ENCODE measurements around the gene PPP6R3. TPM values are rescaled to one million over a fixed set of nuclear protein-coding genes. Genes with fewer than 3 reads are reported as not detected.

The PPP6R3 gene
- total and polyA plus RNA-seq, 2 of the 8 experiments (the other 6 are each of a cell fraction or from before 2014, with no cell fraction given) = 44.6 to 150 TPM

- Histone ChIP-seq H2BK15ac (ENCODE audit: low read length) (no peak overlapping the region), H3K23ac (ENCODE audit: insufficient read length) (no peak overlapping the region), H2BK5ac (ENCODE audit: low read depth, low read length) (peak overlapping the region; percentile 47; the same call in 1 of the 2 replicates), H4K91ac (replicated peaks; ENCODE audit: insufficient read length, low read length) (peak overlapping the region; percentile 45), H3K4me2 (ENCODE audit: insufficient read depth in 1 of 2, low read depth in 2 of 2, low read length in 2 of 2) (no peak overlapping the region), H4K20me1 (replicated peaks in 1 of 2; ENCODE audit: control insufficient read depth in 1 of 2, insufficient read depth in 2 of 2, low read length in 2 of 2) (no peaks in the 10 kb centered on the region), H4K8ac (ENCODE audit: extremely low read depth, insufficient read depth, low read length) (no peak overlapping the region; the same call in 1 of the 2 replicates), H3K79me1 (ENCODE audit: low read depth, low read length) (no peaks in the 10 kb centered on the region), H3K79me2 (ENCODE audit: control insufficient read depth in 1 of 2, insufficient read depth in 2 of 2, low read length in 2 of 2) (no peaks in the 10 kb centered on the region), H3K9me3 (ENCODE audit: insufficient read depth in 2 of 2, low read depth in 1 of 2, low read length in 1 of 2) (peaks cover 0 to 11% of the 10 kb centered on the region in 2 experiments; a peak in 3 of 4 replicates), H3K27ac (ENCODE audit: low read depth, low read length) (no peak overlapping the region), H2BK120ac (replicated peaks; ENCODE audit: low read depth, low read length) (peak overlapping the region; percentile 24), H4K5ac (ENCODE audit: insufficient read length, low read depth, low read length) (no peak overlapping the region), H3K27me3 (replicated peaks in 1 of 4; ENCODE audit: control insufficient read depth in 3 of 4, extremely low read depth in 1 of 4, insufficient read depth in 3 of 4, low read length in 3 of 4) (no peaks in the 10 kb centered on the region), H3K14ac (ENCODE audit: insufficient read length) (peak overlapping the region; percentile 89), H3K4me3 (ENCODE audit: extremely low read depth in 1 of 4, insufficient read depth in 2 of 4, low read depth in 3 of 4, low read length in 4 of 4) (no peak overlapping the region), H3K4ac (replicated peaks; ENCODE audit: insufficient read length, low read depth, low read length) (no peak overlapping the region), H2AK5ac (ENCODE audit: low read depth, low read length) (no peak overlapping the region), H2AFZ (ENCODE audit: low read length) (peak overlapping the region; percentile 36; the same call in 1 of the 2 replicates), H3K23me2 (ENCODE audit: low read depth, low read length) (no peaks in the 10 kb centered on the region), H3K9ac (replicated peaks in 1 of 4; ENCODE audit: extremely low read depth in 1 of 4, low read depth in 3 of 4, low read length in 3 of 4) (no peak overlapping the region), H3K36me3 (ENCODE audit: control insufficient read depth in 2 of 4, insufficient read depth in 4 of 4, low read length in 3 of 4) (no peaks in the 10 kb centered on the region), H2BK12ac (ENCODE audit: low read depth, low read length) (peak overlapping the region; percentile 90; the same call in 1 of the 2 replicates), H3K56ac (replicated peaks; ENCODE audit: insufficient read length, low read depth, low read length) (no peak overlapping the region), H2BK20ac (ENCODE audit: low read length) (no peak overlapping the region; the same call in 1 of the 2 replicates), H3K4me1 (replicated peaks in 1 of 4; ENCODE audit: control insufficient read depth in 3 of 4, insufficient read depth in 4 of 4, low read length in 3 of 4) (peaks cover 0 to 12% (median 1%) of the 10 kb centered on the region in 4 experiments; a peak in 1 of 7 replicates), H3K18ac (ENCODE audit: extremely low read depth, low read length) (no peak overlapping the region; the same call in 1 of the 2 replicates)
- ChIA-PET CTCF (ENCODE audit: partially characterized antibody) (interaction anchor here (1.4 to 1.6 kb wide), 3 partner anchors 10 to 92 kb away, joined by 3 to 4 read pairs (median 3); no protein-coding TSS in a partner anchor), POLR2A (ENCODE audit: partially characterized antibody) (interaction anchor here (1.0 kb wide), 1 partner anchor 34 kb away, joined by 3 read pairs; no protein-coding TSS in a partner anchor)
- DNase-seq (ENCODE audit: low read depth in 1 of 2, low spot score in 2 of 2) (no peak), FAIRE-seq (no peak)
- TF ChIP-seq SUZ12 (IDR thresholded peaks at IDR 0.05; ENCODE audit: low read length) = no peak
- TF ChIP-seq E2F6 (IDR thresholded peaks at IDR 0.05) = no peak
- no peak for TF ChIP-seq SIX5 (IDR thresholded peaks at IDR 0.05; ENCODE audit: low read depth, low read length)
- TF ChIP-seq PHF8 (conservative IDR thresholded peaks at IDR 0.05; ENCODE audit: low read depth, low read length) = no peak
- no peak for TF ChIP-seq HDAC6 (IDR thresholded peaks at IDR 0.05; ENCODE audit: low read depth, low read length)
- no peak for TF ChIP-seq JUND (IDR thresholded peaks at IDR 0.05; ENCODE audit: low read length)
- TF ChIP-seq MAX (IDR thresholded peaks at IDR 0.05) = no peak
- WGBS, 2 experiments (ENCODE audit: extremely low coverage in 1 of 2, insufficient coverage in 1 of 2, insufficient read length in 1 of 2, insufficient replicate concordance in 2 of 2, low coverage in 1 of 2, low lambda C conversion rate in 2 of 2, missing lambda C conversion rate in 1 of 2) = 85% methylated on average over 18 of the region's 22 CpGs; no CpG with 5 or more reads in 1 of the 2 experiments
Observed at GRCh38 chr11:68651208-68651984, 190.8 kb downstream of the PPP6R3 start.
